ENCODE measurements around the gene HAPSTR1. TPM values are rescaled to one million over a fixed set of nuclear protein-coding genes. Genes with fewer than 3 reads are reported as not detected.
A peak's percentile ranks its signal among the peaks of the same experiment; 100 is the strongest.
"Not testable (repeated sequence)": the region's sequence is repeated elsewhere in the genome, so short reads cannot be mapped to it uniquely, and the experiment has no call there.

The HAPSTR1 gene
- total and polyA plus RNA-seq, 3 experiments from 2014 or later: 21.3 to 61.2 (median 60.4) TPM

GRCh38 chr16:9087733-9088132 is 3.7 kb upstream of the HAPSTR1 start:
- CTCF ChIA-PET: interaction anchor here (1.0 to 1.3 kb wide), 3 partner anchors 9 to 79 kb away, joined by 3 read pairs; no protein-coding TSS in a partner anchor
- H3K4me1 Mint-ChIP-seq; H3K27ac ChIP-seq (ENCODE audit: low read depth, low read length); POLR2A ChIA-PET; H3K36me3 ChIP-seq (ENCODE audit: insufficient read depth, low read length); H3K4me1 ChIP-seq (ENCODE audit: insufficient read depth, low read length); H3K27me3 Mint-ChIP-seq; H3K27me3 ChIP-seq (ENCODE audit: insufficient read depth, low read length, poor library complexity, severe bottlenecking); H3K9me3 ChIP-seq (ENCODE audit: low read length); H3K36me3 Mint-ChIP-seq; H3K9me3 Mint-ChIP-seq; DNase-seq; H3K4me3 ChIP-seq (ENCODE audit: low read length): not testable (repeated sequence)
- H3K27ac Mint-ChIP-seq: peak overlapping the region in 2 of 8 donors; percentile 18 to 63
- peak overlapping the region in 1 of 7 donors; percentile 44 for H3K4me3 Mint-ChIP-seq

- Mint-ChIP-seq H3K4me1 (peaks cover 16 to 20% (median 19%) of the 10 kb centered on the region in 3 donors), H3K27me3 (peaks cover 0 to 6% of the 10 kb centered on the region in 2 donors), H3K4me3 (peak overlapping the region in 1 of 7 donors; percentile 81), H3K36me3 (peaks cover 12 to 18% (median 12%) of the 10 kb centered on the region in 3 donors), H3K27ac (peak overlapping the region in 2 of 8 donors; percentile 64 to 93), H3K9me3 (peaks cover 0 to 2% (median 0%) of the 10 kb centered on the region in 5 donors)
- POLR2A ChIA-PET: no interaction called here
- Histone ChIP-seq H3K4me1 (ENCODE audit: insufficient read depth, low read length) (peaks cover 8% of the 10 kb centered on the region), H3K27ac (ENCODE audit: low read depth, low read length) (no peak overlapping the region), H3K27me3 (ENCODE audit: insufficient read depth, low read length, poor library complexity, severe bottlenecking) (no peaks in the 10 kb centered on the region), H3K36me3 (ENCODE audit: insufficient read depth, low read length) (no peaks in the 10 kb centered on the region), H3K4me3 (ENCODE audit: low read length) (no peak overlapping the region), H3K9me3 (ENCODE audit: low read length) (no peaks in the 10 kb centered on the region)
- no peak for DNase-seq
- CTCF ChIA-PET: interaction anchor here (1.2 kb wide), 1 partner anchor 43 kb away, joined by 3 read pairs; no protein-coding TSS in a partner anchor
These were observed 2.6 kb upstream of the HAPSTR1 start for GRCh38 chr16:9088848-9089247.

DNA sequence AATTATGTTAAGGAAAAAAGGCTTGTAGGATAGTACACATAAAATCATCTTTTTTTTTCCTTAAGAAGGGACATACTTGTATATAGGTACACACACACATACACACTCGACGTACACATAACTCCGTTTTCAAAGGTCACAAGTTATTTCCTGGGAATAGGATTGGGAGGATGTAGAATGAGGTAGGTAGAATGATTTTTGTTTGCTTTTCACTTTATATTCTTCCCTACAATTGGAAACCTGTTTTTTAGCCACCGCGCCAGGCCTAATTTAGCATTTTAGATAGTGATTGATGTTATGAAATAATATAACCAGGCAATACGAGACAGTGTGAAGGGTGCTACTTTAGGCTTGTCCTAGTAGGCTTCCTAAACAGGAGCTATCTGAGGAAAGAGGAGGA is 1.8 kb upstream of the HAPSTR1 start:
- Mint-ChIP-seq H3K27ac (peak overlapping the region in 7 of 8 donors; percentile 82 to 95 (median 87)), H3K4me3 (peak overlapping the region; percentile 81 to 90 (median 88)), H3K9me3 (peaks cover 0 to 2% (median 0%) of the 10 kb centered on the region in 5 donors), H3K36me3 (peaks cover 15 to 25% (median 16%) of the 10 kb centered on the region in 3 donors), H3K27me3 (peaks cover 0 to 6% of the 10 kb centered on the region in 2 donors), H3K4me1 (peaks cover 24 to 28% (median 26%) of the 10 kb centered on the region in 3 donors)
- no peaks in the 10 kb centered on the region for H3K9me3 ChIP-seq (ENCODE audit: low read length)
- POLR2A ChIA-PET: interaction anchor here (0.6 to 1.0 kb wide), 2 partner anchors 35 to 80 kb away, joined by 3 read pairs; no protein-coding TSS in a partner anchor
- CTCF ChIA-PET: interaction anchor here (4.0 kb wide), 1 partner anchor 13 kb away, joined by 27 read pairs; no protein-coding TSS in a partner anchor
- no peaks in the 10 kb centered on the region for H3K36me3 ChIP-seq (ENCODE audit: insufficient read depth, low read length)
- DNase-seq: no peak
- no peaks in the 10 kb centered on the region for H3K27me3 ChIP-seq (ENCODE audit: insufficient read depth, low read length, poor library complexity, severe bottlenecking)
- no peak overlapping the region for H3K27ac ChIP-seq (ENCODE audit: low read depth, low read length)
- H3K4me3 ChIP-seq (ENCODE audit: low read length): no peak overlapping the region
- H3K4me1 ChIP-seq (ENCODE audit: insufficient read depth, low read length): peaks cover 16% of the 10 kb centered on the region

DNA sequence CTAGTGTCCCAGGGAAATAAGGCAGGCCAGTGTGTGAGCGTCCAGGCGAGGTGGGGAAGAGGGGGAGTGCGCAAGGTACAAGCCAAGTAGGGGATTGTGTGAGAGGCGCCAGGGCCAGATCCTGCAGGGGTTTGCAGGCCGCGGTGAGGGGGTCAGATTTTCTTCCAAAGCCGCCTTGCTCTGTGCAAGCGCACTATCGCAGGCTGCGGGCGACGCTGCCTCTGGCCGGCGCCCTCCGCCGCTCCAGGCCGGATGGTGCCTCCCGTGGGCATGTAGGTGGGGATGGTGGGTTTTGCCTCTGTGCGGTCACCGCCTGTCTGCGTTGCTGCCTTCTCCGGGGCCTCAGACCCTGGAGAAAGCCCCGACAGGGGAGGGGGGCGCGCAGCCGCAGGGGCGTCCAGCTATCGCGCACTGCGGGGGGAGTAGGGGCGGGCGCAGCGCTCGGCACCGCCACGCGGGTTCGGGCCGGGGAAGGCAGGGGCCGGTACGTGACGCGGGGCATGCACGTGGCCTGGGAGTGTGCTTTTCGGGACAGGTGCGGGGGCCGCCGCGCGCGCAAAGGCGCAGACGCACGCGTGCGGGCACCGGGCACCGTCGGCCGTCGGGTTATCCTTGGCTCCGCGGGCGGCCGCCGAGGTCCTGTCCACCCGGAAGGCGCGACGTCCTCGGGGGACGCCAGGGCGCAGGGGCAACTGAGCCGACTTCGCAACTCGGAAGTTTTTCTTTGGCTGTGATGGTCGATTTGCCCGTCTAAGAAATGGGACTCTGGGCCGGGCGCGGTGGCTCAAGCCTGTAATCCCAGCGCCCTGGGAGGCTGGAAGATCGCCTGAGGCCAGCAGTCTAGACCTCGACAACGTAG is 1.1 kb upstream of the HAPSTR1 start:
- Mint-ChIP-seq H3K4me1 (peaks cover 31 to 35% (median 31%) of the 10 kb centered on the region in 3 donors), H3K27me3 (peaks cover 0 to 6% of the 10 kb centered on the region in 2 donors), H3K36me3 (peaks cover 15 to 30% (median 16%) of the 10 kb centered on the region in 3 donors), H3K4me3 (peak overlapping the region; percentile 81 to 90 (median 89)), H3K27ac (peak overlapping the region; percentile 93 to 97 (median 94)), H3K9me3 (peaks cover 0 to 2% (median 0%) of the 10 kb centered on the region in 5 donors)
- peak overlapping the region; percentile 93 for H3K4me3 ChIP-seq (ENCODE audit: low read length)
- no peaks in the 10 kb centered on the region for H3K36me3 ChIP-seq (ENCODE audit: insufficient read depth, low read length)
- no peaks in the 10 kb centered on the region for H3K27me3 ChIP-seq (ENCODE audit: insufficient read depth, low read length, poor library complexity, severe bottlenecking)
- CTCF ChIA-PET: interaction anchor here (0.8 to 4.0 kb wide), 6 partner anchors 11 to 154 kb away, joined by 3 to 27 read pairs (median 4); no protein-coding TSS in a partner anchor
- H3K9me3 ChIP-seq (ENCODE audit: low read length): no peaks in the 10 kb centered on the region
- H3K27ac ChIP-seq (ENCODE audit: low read depth, low read length): peak overlapping the region; percentile 90
- POLR2A ChIA-PET: interaction anchor here (0.6 to 3.8 kb wide), 9 partner anchors 11 to 225 kb away, joined by 3 to 40 read pairs (median 16); partner anchors contain the start of genes CARHSP1 and USP7
- DNase-seq: peak; percentile 26 to 68 (median 51)
- peaks cover 23% of the 10 kb centered on the region for H3K4me1 ChIP-seq (ENCODE audit: insufficient read depth, low read length)

DNA sequence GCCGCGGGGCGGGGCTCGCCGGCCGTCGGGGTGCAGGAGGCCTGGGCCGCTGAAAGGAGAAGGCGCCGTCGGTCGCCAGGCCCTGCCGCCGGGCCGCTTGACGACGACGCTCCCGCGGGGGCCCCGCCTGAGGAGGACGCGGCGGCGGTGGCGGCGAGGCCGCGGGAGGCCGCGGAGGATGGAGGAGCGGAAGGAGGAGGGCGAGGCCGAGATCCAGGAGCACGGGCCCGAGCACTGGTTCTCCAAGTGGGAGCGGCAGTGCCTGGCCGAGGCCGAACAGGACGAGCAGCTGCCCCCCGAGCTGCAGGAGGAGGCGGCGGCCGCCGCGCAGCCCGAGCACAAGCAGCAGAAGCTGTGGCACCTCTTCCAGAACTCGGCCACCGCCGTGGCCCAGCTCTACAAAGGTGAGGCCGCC is 430 bp downstream of the HAPSTR1 start:
- peaks cover 35% of the 10 kb centered on the region for H3K4me1 ChIP-seq (ENCODE audit: insufficient read depth, low read length)
- no peaks in the 10 kb centered on the region for H3K27me3 ChIP-seq (ENCODE audit: insufficient read depth, low read length, poor library complexity, severe bottlenecking)
- no peaks in the 10 kb centered on the region for H3K9me3 ChIP-seq (ENCODE audit: low read length)
- peaks cover 0 to 2% (median 0%) of the 10 kb centered on the region in 5 donors for H3K9me3 Mint-ChIP-seq
- H3K4me3 Mint-ChIP-seq: peak overlapping the region; percentile 59 to 90 (median 68)
- peak overlapping the region; percentile 82 for H3K27ac ChIP-seq (ENCODE audit: low read depth, low read length)
- ChIA-PET POLR2A (interaction anchor here (0.6 to 3.8 kb wide), 10 partner anchors 10 to 1648 kb away, joined by 3 to 40 read pairs (median 7); partner anchors contain the start of genes CARHSP1 and USP7), CTCF (interaction anchor here (1.0 to 4.0 kb wide), 7 partner anchors 10 to 155 kb away, joined by 3 to 27 read pairs (median 4); no protein-coding TSS in a partner anchor)
- peaks cover 43 to 48% (median 44%) of the 10 kb centered on the region in 3 donors for H3K4me1 Mint-ChIP-seq
- peak in 4 of 5 donors; percentile 28 to 68 (median 54) for DNase-seq
- peaks cover 16 to 43% (median 22%) of the 10 kb centered on the region in 3 donors for H3K36me3 Mint-ChIP-seq
- peak overlapping the region in 4 of 8 donors; percentile 45 to 82 (median 62) for H3K27ac Mint-ChIP-seq
- H3K4me3 ChIP-seq (ENCODE audit: low read length): peak overlapping the region; percentile 94
- H3K27me3 Mint-ChIP-seq: peaks cover 0 to 6% of the 10 kb centered on the region in 2 donors
- peaks cover 10% of the 10 kb centered on the region for H3K36me3 ChIP-seq (ENCODE audit: insufficient read depth, low read length)

GRCh38 chr16:9092282-9092977 is 986 bp downstream of the HAPSTR1 start:
- Histone ChIP-seq H3K9me3 (ENCODE audit: low read length) (no peaks in the 10 kb centered on the region), H3K4me1 (ENCODE audit: insufficient read depth, low read length) (peaks cover 38% of the 10 kb centered on the region), H3K27me3 (ENCODE audit: insufficient read depth, low read length, poor library complexity, severe bottlenecking) (no peaks in the 10 kb centered on the region), H3K27ac (ENCODE audit: low read depth, low read length) (peak overlapping the region; percentile 82), H3K36me3 (ENCODE audit: insufficient read depth, low read length) (peaks cover 10% of the 10 kb centered on the region), H3K4me3 (ENCODE audit: low read length) (peak overlapping the region; percentile 94)
- Mint-ChIP-seq H3K4me3 (peak overlapping the region; percentile 95 to 100 (median 99)), H3K36me3 (peaks cover 16 to 46% (median 22%) of the 10 kb centered on the region in 3 donors), H3K27me3 (peaks cover 0 to 6% of the 10 kb centered on the region in 2 donors), H3K4me1 (peaks cover 46 to 52% (median 46%) of the 10 kb centered on the region in 3 donors), H3K27ac (peak overlapping the region; percentile 96 to 99 (median 97)), H3K9me3 (peaks cover 0 to 2% (median 0%) of the 10 kb centered on the region in 5 donors)
- ChIA-PET POLR2A (interaction anchor here (1.7 to 3.8 kb wide), 4 partner anchors 9 to 224 kb away, joined by 7 to 40 read pairs (median 20); partner anchors contain the start of genes CARHSP1 and USP7), CTCF (interaction anchor here (1.0 to 4.0 kb wide), 6 partner anchors 10 to 156 kb away, joined by 3 to 27 read pairs (median 4); no protein-coding TSS in a partner anchor)
- peak; percentile 44 to 74 (median 68) for DNase-seq

DNA sequence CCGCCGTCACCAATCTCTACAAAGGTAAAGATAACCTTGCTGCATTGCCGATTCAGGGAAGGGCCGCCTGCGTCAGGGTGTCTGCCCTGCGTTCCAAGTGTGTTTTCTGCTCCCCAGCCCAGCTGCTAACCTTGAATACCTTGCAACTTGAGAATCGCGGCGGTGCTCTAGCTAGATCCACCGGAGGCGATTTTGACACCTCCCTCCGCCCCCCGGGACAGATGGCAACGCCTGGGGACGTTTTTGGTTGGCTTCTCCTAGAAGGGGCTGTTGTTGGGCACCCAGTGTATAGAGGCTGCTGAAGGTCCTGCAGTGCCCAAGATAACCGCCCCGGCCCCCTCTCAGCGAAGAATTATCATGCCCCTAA is 1.5 kb downstream of the HAPSTR1 start:
- H3K4me3 Mint-ChIP-seq: peak overlapping the region; percentile 95 to 100 (median 99)
- POLR2A ChIA-PET: interaction anchor here (1.7 to 3.8 kb wide), 4 partner anchors 9 to 224 kb away, joined by 7 to 40 read pairs (median 20); partner anchors contain the start of genes CARHSP1 and USP7
- H3K9me3 Mint-ChIP-seq: peaks cover 0 to 2% (median 0%) of the 10 kb centered on the region in 5 donors

More for the DNA sequence above, 1.5 kb downstream of the HAPSTR1 start:
- H3K4me3 ChIP-seq (ENCODE audit: low read length): peak overlapping the region; percentile 94
- H3K36me3 ChIP-seq (ENCODE audit: insufficient read depth, low read length): peaks cover 10% of the 10 kb centered on the region
- H3K27me3 Mint-ChIP-seq: peaks cover 0 to 6% of the 10 kb centered on the region in 2 donors
- no peaks in the 10 kb centered on the region for H3K27me3 ChIP-seq (ENCODE audit: insufficient read depth, low read length, poor library complexity, severe bottlenecking)
- H3K9me3 ChIP-seq (ENCODE audit: low read length): no peaks in the 10 kb centered on the region
- peak overlapping the region; percentile 96 to 99 (median 97) for H3K27ac Mint-ChIP-seq
- H3K4me1 Mint-ChIP-seq: peaks cover 51 to 57% (median 52%) of the 10 kb centered on the region in 3 donors
- peak overlapping the region; percentile 82 for H3K27ac ChIP-seq (ENCODE audit: low read depth, low read length)
- CTCF ChIA-PET: interaction anchor here (1.3 to 4.0 kb wide), 5 partner anchors 9 to 42 kb away, joined by 3 to 27 read pairs (median 4); no protein-coding TSS in a partner anchor
- peak in 3 of 5 donors; percentile 8 to 15 (median 10) for DNase-seq
- peaks cover 16 to 52% (median 28%) of the 10 kb centered on the region in 3 donors for H3K36me3 Mint-ChIP-seq
- H3K4me1 ChIP-seq (ENCODE audit: insufficient read depth, low read length): peaks cover 44% of the 10 kb centered on the region
